Fibroblast of the conjunctiva (primary cell): ENCODE data around the gene TRAPPC12.
"Not testable (repeated sequence)": the region's sequence is repeated elsewhere in the genome, so short reads cannot be mapped to it uniquely, and the experiment has no call there.

Experiments
- DNase-seq: peaks from one replicate; pipeline ENCODE4 v3.0.0-alpha.2; 2010; ENCODE audit warnings: low read depth

Gene TRAPPC12

GRCh38 chr2:3369340-3370181, 9.9 kb upstream of the TRAPPC12 start:
- DNase-seq: not testable (repeated sequence)

GRCh38 chr2:3376821-3377220, 2.7 kb upstream of the TRAPPC12 start:
- DNase-seq: no peak

GRCh38 chr2:3377279-3377611, 2.2 kb upstream of the TRAPPC12 start:
- no peak for DNase-seq

- peak; percentile 92 for DNase-seq
Observed at GRCh38 chr2:3377612-3378432, 1.7 kb upstream of the TRAPPC12 start, which contains the start of gene EIPR1. Gene EIPR1 (minus strand): TSS chr2:3377818. CDS start chr2:3377689, 129 bp downstream.

- no peak for DNase-seq
Observed at GRCh38 chr2:3379339-3379646, 201 bp upstream of the TRAPPC12 start.

- no peak for DNase-seq
Observed at GRCh38 chr2:3386448-3386958, 7.0 kb downstream of the TRAPPC12 start.

GRCh38 chr2:3387011-3387410, 7.5 kb downstream of the TRAPPC12 start:
- DNase-seq: no peak

GRCh38 chr2:3387644-3388411, 8.3 kb downstream of the TRAPPC12 start:
- no peak for DNase-seq

GRCh38 chr2:3388412-3388738, 8.9 kb downstream of the TRAPPC12 start:
- no peak for DNase-seq

GRCh38 chr2:3389193-3389592, 9.7 kb downstream of the TRAPPC12 start:
- no peak for DNase-seq

- DNase-seq: no peak
Observed at GRCh38 chr2:3390041-3390440, 10.5 kb downstream of the TRAPPC12 start.

- no peak for DNase-seq
Observed at GRCh38 chr2:3392216-3392615, 12.7 kb downstream of the TRAPPC12 start.

GRCh38 chr2:3396920-3397559, 17.5 kb downstream of the TRAPPC12 start:
- DNase-seq: no peak

GRCh38 chr2:3398857-3399256, 19.4 kb downstream of the TRAPPC12 start:
- no peak for DNase-seq

- DNase-seq: no peak
Observed at GRCh38 chr2:3399381-3399780, 19.9 kb downstream of the TRAPPC12 start.

- DNase-seq: no peak
Observed at GRCh38 chr2:3399829-3400228, 20.3 kb downstream of the TRAPPC12 start.

- no peak for DNase-seq
Observed at GRCh38 chr2:3403587-3404334, 24.3 kb downstream of the TRAPPC12 start.

GRCh38 chr2:3404349-3404894, 24.9 kb downstream of the TRAPPC12 start:
- DNase-seq: no peak

- DNase-seq: no peak
Observed at GRCh38 chr2:3405307-3405706, 25.8 kb downstream of the TRAPPC12 start.

- no peak for DNase-seq
Observed at GRCh38 chr2:3405876-3406275, 26.4 kb downstream of the TRAPPC12 start.

- no peak for DNase-seq
Observed at GRCh38 chr2:3406501-3406900, 27.0 kb downstream of the TRAPPC12 start.
